ENCODE measurements around the gene PCDH9.

The PCDH9 gene

GRCh38 chr13:66704110-66704509 is 526.0 kb downstream of the PCDH9 start:
- Mint-ChIP-seq H3K27ac (no peak overlapping the region), H3K9me3 (no peaks in the 10 kb centered on the region), H3K27me3 (no peaks in the 10 kb centered on the region), H3K4me3 (no peak overlapping the region), H3K4me1 (no peaks in the 10 kb centered on the region)
- no peak for ATAC-seq
- no peak for DNase-seq

- no peak overlapping the region for H3K27ac Mint-ChIP-seq
- ATAC-seq, result no peak
- no peak for DNase-seq
- no peaks in the 10 kb centered on the region for H3K27me3 Mint-ChIP-seq
- no peaks in the 10 kb centered on the region for H3K4me1 Mint-ChIP-seq
- H3K9me3 Mint-ChIP-seq, result no peaks in the 10 kb centered on the region
- no peak overlapping the region for H3K4me3 Mint-ChIP-seq
Measured at GRCh38 chr13:66703597-66703996, 526.5 kb downstream of the PCDH9 start.

GRCh38 chr13:66700117-66700601 is 530.0 kb downstream of the PCDH9 start:
- H3K27me3 Mint-ChIP-seq, result no peaks in the 10 kb centered on the region

GRCh38 chr13:66693656-66694055 is 536.5 kb downstream of the PCDH9 start:
- H3K4me1 Mint-ChIP-seq, result no peaks in the 10 kb centered on the region
- ATAC-seq (no peak), DNase-seq (no peak)
- H3K4me3 Mint-ChIP-seq, result no peak overlapping the region
- no peak overlapping the region for H3K27ac Mint-ChIP-seq
- no peaks in the 10 kb centered on the region for H3K27me3 Mint-ChIP-seq
- H3K9me3 Mint-ChIP-seq, result no peaks in the 10 kb centered on the region

More at GRCh38 chr13:66700117-66700601, 530.0 kb downstream of the PCDH9 start:
- no peak for ATAC-seq
- DNase-seq, result no peak
- Mint-ChIP-seq H3K4me1 (no peaks in the 10 kb centered on the region), H3K4me3 (no peak overlapping the region), H3K27ac (no peak overlapping the region), H3K9me3 (no peaks in the 10 kb centered on the region)

GRCh38 chr13:66691149-66691548 is 539.0 kb downstream of the PCDH9 start:
- no peak for DNase-seq
- Mint-ChIP-seq H3K27me3 (no peaks in the 10 kb centered on the region), H3K9me3 (no peaks in the 10 kb centered on the region), H3K4me1 (no peaks in the 10 kb centered on the region), H3K27ac (peak overlapping the region in 1 of 2 donors; percentile 80), H3K4me3 (no peak overlapping the region)
- no peak for ATAC-seq

- Mint-ChIP-seq H3K4me1 (no peaks in the 10 kb centered on the region), H3K4me3 (no peak overlapping the region), H3K27me3 (no peaks in the 10 kb centered on the region), H3K27ac (no peak overlapping the region), H3K9me3 (peaks cover 3 to 4% of the 10 kb centered on the region in 2 donors)
- ATAC-seq (no peak), DNase-seq (no peak)
Measured at GRCh38 chr13:66689628-66690027, 540.5 kb downstream of the PCDH9 start.

- Mint-ChIP-seq H3K4me3 (no peak overlapping the region), H3K27ac (no peak overlapping the region), H3K27me3 (no peaks in the 10 kb centered on the region), H3K9me3 (peaks cover 5 to 7% of the 10 kb centered on the region in 2 donors), H3K4me1 (no peaks in the 10 kb centered on the region)
- no peak for ATAC-seq
- no peak for DNase-seq
Measured at GRCh38 chr13:66689037-66689619, 541.0 kb downstream of the PCDH9 start.

- no peak for ATAC-seq
Measured at GRCh38 chr13:66681403-66681802, 548.7 kb downstream of the PCDH9 start.

GRCh38 chr13:66680031-66680430 is 550.1 kb downstream of the PCDH9 start:
- no peak for DNase-seq
- Mint-ChIP-seq H3K27ac (no peak overlapping the region), H3K4me1 (no peaks in the 10 kb centered on the region), H3K27me3 (no peaks in the 10 kb centered on the region), H3K9me3 (peaks cover 5 to 7% of the 10 kb centered on the region in 2 donors), H3K4me3 (no peak overlapping the region)
- no peak for ATAC-seq

More at GRCh38 chr13:66681403-66681802, 548.7 kb downstream of the PCDH9 start:
- H3K27ac Mint-ChIP-seq, result no peak overlapping the region
- no peak for DNase-seq
- no peaks in the 10 kb centered on the region for H3K27me3 Mint-ChIP-seq
- H3K9me3 Mint-ChIP-seq, result peaks cover 5 to 7% of the 10 kb centered on the region in 2 donors
- no peak overlapping the region for H3K4me3 Mint-ChIP-seq
- no peaks in the 10 kb centered on the region for H3K4me1 Mint-ChIP-seq

- peaks cover 0 to 7% of the 10 kb centered on the region in 2 donors for H3K9me3 Mint-ChIP-seq
- ATAC-seq, result no peak
- H3K27me3 Mint-ChIP-seq, result no peaks in the 10 kb centered on the region
- DNase-seq, result no peak
- H3K4me3 Mint-ChIP-seq, result no peak overlapping the region
- no peak overlapping the region for H3K27ac Mint-ChIP-seq
- H3K4me1 Mint-ChIP-seq, result no peaks in the 10 kb centered on the region
Measured at GRCh38 chr13:66675620-66676019, 554.5 kb downstream of the PCDH9 start.

GRCh38 chr13:66673401-66673800 is 556.7 kb downstream of the PCDH9 start:
- peak overlapping the region in 1 of 2 donors; percentile 41 for H3K27ac Mint-ChIP-seq
- DNase-seq, result no peak
- H3K4me1 Mint-ChIP-seq, result no peaks in the 10 kb centered on the region
- peaks cover 0 to 7% of the 10 kb centered on the region in 2 donors for H3K9me3 Mint-ChIP-seq
- ATAC-seq, result no peak
- H3K4me3 Mint-ChIP-seq, result no peak overlapping the region
- H3K27me3 Mint-ChIP-seq, result no peaks in the 10 kb centered on the region

- H3K4me1 Mint-ChIP-seq, result no peaks in the 10 kb centered on the region
- no peak overlapping the region for H3K27ac Mint-ChIP-seq
- DNase-seq, result no peak
- H3K27me3 Mint-ChIP-seq, result no peaks in the 10 kb centered on the region
- no peak for ATAC-seq
- no peaks in the 10 kb centered on the region for H3K9me3 Mint-ChIP-seq
- no peak overlapping the region for H3K4me3 Mint-ChIP-seq
Measured at GRCh38 chr13:66665991-66666390, 564.1 kb downstream of the PCDH9 start.

- H3K4me1 Mint-ChIP-seq, result no peaks in the 10 kb centered on the region
- H3K9me3 Mint-ChIP-seq, result no peaks in the 10 kb centered on the region
- H3K4me3 Mint-ChIP-seq, result no peak overlapping the region
- no peak overlapping the region for H3K27ac Mint-ChIP-seq
- no peak for DNase-seq
- no peak for ATAC-seq
- no peaks in the 10 kb centered on the region for H3K27me3 Mint-ChIP-seq
Measured at GRCh38 chr13:66663711-66664110, 566.4 kb downstream of the PCDH9 start.

- Mint-ChIP-seq H3K9me3 (no peaks in the 10 kb centered on the region), H3K4me1 (no peaks in the 10 kb centered on the region), H3K4me3 (no peak overlapping the region), H3K27ac (no peak overlapping the region), H3K27me3 (no peaks in the 10 kb centered on the region)
- no peak for DNase-seq
- ATAC-seq, result no peak
Measured at GRCh38 chr13:66663206-66663605, 566.9 kb downstream of the PCDH9 start.

- DNase-seq (no peak), ATAC-seq (no peak)
- H3K4me1 Mint-ChIP-seq, result no peaks in the 10 kb centered on the region
- no peaks in the 10 kb centered on the region for H3K27me3 Mint-ChIP-seq
- H3K27ac Mint-ChIP-seq, result no peak overlapping the region
- H3K9me3 Mint-ChIP-seq, result no peaks in the 10 kb centered on the region
- H3K4me3 Mint-ChIP-seq, result no peak overlapping the region
Measured at GRCh38 chr13:66661336-66661735, 568.8 kb downstream of the PCDH9 start.

- Mint-ChIP-seq H3K4me1 (no peaks in the 10 kb centered on the region), H3K9me3 (no peaks in the 10 kb centered on the region), H3K4me3 (no peak overlapping the region), H3K27me3 (no peaks in the 10 kb centered on the region), H3K27ac (no peak overlapping the region)
- ATAC-seq (no peak), DNase-seq (no peak)
Measured at GRCh38 chr13:66660468-66660813, 569.7 kb downstream of the PCDH9 start.
